Spleen (tissue), 11 donors: ENCODE data around the gene SOWAHD. TPM values are rescaled to one million over a fixed set of nuclear protein-coding genes. Genes with fewer than 3 reads are reported as not detected.
A peak's percentile ranks its signal among the peaks of the same experiment; 100 is the strongest.
"Not testable (repeated sequence)": the region's sequence is repeated elsewhere in the genome, so short reads cannot be mapped to it uniquely, and the experiment has no call there.

ENCODE experiments used
- DNase-seq: peaks from one replicate; pipeline ENCODE4 v3.0.0-alpha.2; 2020
- H3K27ac ChIP-seq, 8 donors: fragments of 200-600 bp; sonication (generic) in 7 of 8; 1 replicate in 4 of 8; 2 replicates in 4 of 8; pipeline versions ENCODE4 v1.5.0 to v1.8.0; 2016 to 2021; ENCODE audit warnings: inconsistent platforms in 4 of 8, mild to moderate bottlenecking in 4 of 8, moderate library complexity in 1 of 8
- H3K27me3 ChIP-seq, 7 donors: fragments of 200-600 bp; sonication (generic) in 6 of 7; replicated peaks in 1 of 7; 1 replicate in 4 of 7; 2 replicates in 3 of 7; pipeline versions ENCODE4 v1.5.0 to v1.8.0; 2016 to 2021; ENCODE audit warnings: inconsistent platforms in 3 of 7, mild to moderate bottlenecking in 1 of 7
- H3K36me3 ChIP-seq, 6 donors: fragments of 200-600 bp; sonication (generic) in 5 of 6; 1 replicate in 4 of 6; 2 replicates in 2 of 6; pipeline versions ENCODE4 v1.5.0 to v1.8.0; 2016 to 2021; ENCODE audit warnings: inconsistent platforms in 2 of 6
- H3K4me1 ChIP-seq, 6 donors: fragments of 200-600 bp; sonication (generic) in 5 of 6; 1 replicate in 3 of 6; 2 replicates in 3 of 6; pipeline versions ENCODE4 v1.5.0 to v1.8.0; 2016 to 2021; ENCODE audit warnings: inconsistent platforms in 3 of 6
- H3K4me3 ChIP-seq, 8 donors: fragments of 200-600 bp; sonication (generic) in 7 of 8; 1 replicate in 4 of 8; 2 replicates in 4 of 8; pipeline versions ENCODE4 v1.5.0 to v1.8.0; 2016 to 2021; ENCODE audit warnings: inconsistent platforms in 4 of 8, mild to moderate bottlenecking in 4 of 8, moderate library complexity in 2 of 8
- H3K9me3 ChIP-seq, 8 donors: fragments of 200-600 bp; sonication (generic) in 7 of 8; 1 replicate in 4 of 8; 2 replicates in 4 of 8; pipeline versions ENCODE4 v1.5.0 to v1.8.0; 2016 to 2021; ENCODE audit warnings: inconsistent platforms in 4 of 8
- POLR2A ChIP-seq, 3 donors: fragments of 450-650 bp; IDR thresholded peaks; one replicate each; pipeline ENCODE4 v1.5.1; 2017; ENCODE audit warnings: antibody characterized with exemption in 3 of 3, mild to moderate bottlenecking in 1 of 3
- POLR2AphosphoS5 ChIP-seq, 3 donors: sonication (generic); formaldehyde crosslinking; IDR thresholded peaks; one replicate each; pipeline ENCODE4 v1.5.1; 2017; ENCODE audit warnings: antibody characterized with exemption in 3 of 3
- WGBS, 5 donors: extraction: QIAGEN DNeasy Blood & Tissue Kit in 3 of 5; methylation state at CpG; one replicate each; pipeline versions ENCODE4 v1.1.5 to v1.1.7; 2013 to 2018; 5-methylcytosine and 5-hydroxymethylcytosine counted together
- intact Hi-C: fragments of 100-400 bp; cut with DNase I; formaldehyde crosslinking; loops from one replicate; pipeline ENCODE4 v1.15.0; 2023; ENCODE audit warnings: low total_unique reads
- polyA plus RNA-seq, 3 donors: library from polyadenylated mRNA; stranded (reverse); fragments of 200-250 nt; gene quantifications; one replicate each; pipeline ENCODE4 v1.2.1, GENCODE V29; 2013
- total RNA-seq, 7 donors: library from RNA; depleted of rRNA in 3 of 7; stranded (reverse); fragments of >200 nt in 3 of 7; fragmentation: NEBNext Ultra II Directional in 4 of 7; extraction: Animal tissue kit (Norgen Biotek cat#: 25700) in 4 of 7; gene quantifications; one replicate each; pipeline versions ENCODE4 v1.1.0 to v1.2.1, GENCODE V29; 2016 to 2021
- TF ChIP-seq, protein P1 (sequence below), 11 experiments: fragments of 200-600 bp in 7 of 11; fragments of 450-650 bp in 4 of 11; sonication (generic) in 4 of 11; IDR thresholded peaks in 8 of 11; conservative IDR thresholded peaks in 3 of 11; 1 replicate in 7 of 11; 2 replicates in 4 of 11; pipeline versions ENCODE4 v1.4.0 to v1.8.0; 2016 to 2021; ENCODE audit warnings: antibody characterized with exemption in 11 of 11, inconsistent platforms in 4 of 11, mild to moderate bottlenecking in 1 of 11
- donor health status: healthy with polysubstance abuse.
- donor health status: DM: no; HTN: no; CAD: no; lungs with moderate emphysema.
- donor health status: DM: no; HTN: no; CAD: no.
- donor health status: Bipolar disorder and iron deficiency.
- donor health status: healthy.
- donor health status: DM: no; HTN: no; CAD: no.
- donor health status: DM: yes; HTN: yes; CAD: no.

Gene SOWAHD
- total and polyA plus RNA-seq, 10 donors = 5.0 to 26.2 (median 8.7) TPM

DNA sequence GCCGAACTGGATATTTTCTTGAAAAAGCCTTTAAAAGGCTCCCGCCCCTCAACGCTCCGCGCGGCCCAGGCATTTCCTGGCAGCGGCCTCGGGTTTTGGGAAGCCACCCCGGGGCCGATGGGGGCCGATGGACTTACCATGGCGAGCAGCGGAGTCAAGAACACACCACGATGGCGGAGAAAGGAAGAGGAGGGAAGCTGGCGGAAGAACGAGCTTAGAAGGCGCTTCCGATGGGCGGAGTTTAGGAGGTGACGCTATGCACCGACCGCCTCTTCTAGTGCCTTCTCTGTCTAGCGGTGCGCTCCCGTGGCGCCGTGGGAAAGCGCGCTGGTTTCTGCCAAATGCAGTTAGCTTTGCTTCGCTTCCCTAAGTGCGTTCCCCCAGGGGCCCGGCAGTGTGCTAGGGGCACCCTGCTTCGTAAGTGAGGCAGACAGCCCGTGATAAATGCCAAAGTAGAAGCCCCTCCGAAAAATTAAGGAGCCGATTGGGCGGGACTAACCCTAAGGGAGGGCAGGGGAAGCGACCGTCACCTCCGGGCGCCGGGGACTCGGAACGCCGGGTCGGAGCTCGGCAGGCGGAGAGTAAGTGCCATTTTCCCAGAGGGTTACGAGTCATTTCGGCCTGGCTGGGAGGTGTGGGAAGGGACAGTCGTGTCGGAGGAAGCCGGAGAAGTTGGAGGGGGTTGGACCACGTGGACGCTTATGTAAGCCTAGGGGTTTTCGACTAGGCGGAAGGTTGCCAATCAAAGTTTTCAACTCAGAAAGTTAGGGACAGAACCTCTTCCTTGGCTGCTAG, 33.2 kb downstream of the SOWAHD start, which contains the start of gene RPL39:
RPL39 (minus strand) TSS at position 194 of the 795 bp plus-strand sequence; CDS start at position 140, 54 bp downstream.
- intact Hi-C loops = no loop called here
- no peaks in the 10 kb centered on the region for H3K27me3 ChIP-seq
- peaks cover 12 to 52% (median 34%) of the 10 kb centered on the region in 6 donors for H3K4me1 ChIP-seq
- TF ChIP-seq POLR2A (IDR thresholded peaks at IDR 0.05) (peak in 1 of 3 donors; percentile 37), POLR2AphosphoS5 (IDR thresholded peaks at IDR 0.05) (peak; percentile 89 to 95 (median 94))
- TF ChIP-seq, protein P1, sequence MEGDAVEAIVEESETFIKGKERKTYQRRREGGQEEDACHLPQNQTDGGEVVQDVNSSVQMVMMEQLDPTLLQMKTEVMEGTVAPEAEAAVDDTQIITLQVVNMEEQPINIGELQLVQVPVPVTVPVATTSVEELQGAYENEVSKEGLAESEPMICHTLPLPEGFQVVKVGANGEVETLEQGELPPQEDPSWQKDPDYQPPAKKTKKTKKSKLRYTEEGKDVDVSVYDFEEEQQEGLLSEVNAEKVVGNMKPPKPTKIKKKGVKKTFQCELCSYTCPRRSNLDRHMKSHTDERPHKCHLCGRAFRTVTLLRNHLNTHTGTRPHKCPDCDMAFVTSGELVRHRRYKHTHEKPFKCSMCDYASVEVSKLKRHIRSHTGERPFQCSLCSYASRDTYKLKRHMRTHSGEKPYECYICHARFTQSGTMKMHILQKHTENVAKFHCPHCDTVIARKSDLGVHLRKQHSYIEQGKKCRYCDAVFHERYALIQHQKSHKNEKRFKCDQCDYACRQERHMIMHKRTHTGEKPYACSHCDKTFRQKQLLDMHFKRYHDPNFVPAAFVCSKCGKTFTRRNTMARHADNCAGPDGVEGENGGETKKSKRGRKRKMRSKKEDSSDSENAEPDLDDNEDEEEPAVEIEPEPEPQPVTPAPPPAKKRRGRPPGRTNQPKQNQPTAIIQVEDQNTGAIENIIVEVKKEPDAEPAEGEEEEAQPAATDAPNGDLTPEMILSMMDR (IDR thresholded peaks at IDR 0.05 in 8 of 11, conservative IDR thresholded peaks at IDR 0.05 in 3 of 11) = peak in 1 of 11 experiments; percentile 12
- H3K36me3 ChIP-seq = peaks cover 0 to 32% (median 0%) of the 10 kb centered on the region in 6 donors
- H3K27ac ChIP-seq = peak within 1 kb of the TSS; percentile 90 to 96 (median 95)
- peak; percentile 95 for DNase-seq
- peak within 1 kb of the TSS; percentile 44 to 80 (median 56) for H3K4me3 ChIP-seq
- WGBS, 5 donors = 0 to 54% (median 1%) methylated on average over 32 to 58 of the region's 58 CpGs
- no peaks in the 10 kb centered on the region for H3K9me3 ChIP-seq

DNA sequence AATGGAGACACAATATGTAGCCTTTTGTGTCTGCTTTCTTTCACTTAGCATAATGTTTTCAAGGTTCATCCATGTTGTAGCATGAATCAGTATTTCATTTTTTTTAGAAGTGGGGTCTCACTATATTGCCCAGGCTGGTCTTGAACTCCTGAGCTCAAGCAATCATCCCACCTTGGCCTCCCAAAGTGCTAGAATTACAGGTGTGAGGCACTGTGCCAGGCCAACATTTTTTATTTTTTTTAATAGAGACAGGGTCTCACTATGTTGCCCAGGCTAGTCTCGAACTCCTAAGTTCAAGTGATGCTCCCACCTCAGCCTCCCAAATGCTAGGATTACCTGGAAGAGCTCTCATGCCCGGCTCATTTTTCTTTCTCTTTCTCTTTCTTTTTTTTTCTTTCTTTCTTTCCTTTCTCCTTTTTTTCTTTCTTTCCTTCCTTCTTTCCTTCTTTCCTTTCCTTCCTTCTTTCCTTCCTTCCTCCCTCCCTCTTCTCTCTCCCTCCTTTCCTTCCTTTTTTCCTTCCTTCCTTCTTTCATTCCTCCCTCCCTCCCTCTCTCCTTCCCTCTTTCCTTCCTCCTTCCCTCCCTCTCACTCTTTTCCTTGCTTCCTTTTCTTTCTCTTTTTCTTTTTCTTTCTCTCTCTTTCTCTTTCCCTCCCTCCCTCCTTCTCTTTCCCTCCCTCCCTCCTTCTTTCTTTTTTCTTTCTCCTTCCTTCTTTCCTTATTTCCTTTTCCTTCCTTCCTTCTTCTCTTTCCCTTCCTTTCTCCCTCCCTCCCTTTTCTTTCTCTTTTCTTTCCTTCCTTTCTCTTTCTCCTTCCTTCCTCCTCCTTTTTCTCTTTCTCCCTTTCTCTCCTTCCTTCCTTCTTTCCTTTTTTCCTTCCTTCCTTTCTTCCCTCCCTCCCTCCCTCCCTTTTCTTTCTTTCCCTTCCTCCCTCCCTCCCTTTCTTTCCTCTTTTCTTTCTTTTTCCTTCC, 43.1 kb downstream of the SOWAHD start:
- no peaks in the 10 kb centered on the region for H3K9me3 ChIP-seq
- no peak for DNase-seq
- no peak for TF ChIP-seq POLR2AphosphoS5 (IDR thresholded peaks at IDR 0.05)
- no peak for TF ChIP-seq POLR2A (IDR thresholded peaks at IDR 0.05)
- TF ChIP-seq, protein P1 (IDR thresholded peaks at IDR 0.05 in 8 of 11, conservative IDR thresholded peaks at IDR 0.05 in 3 of 11) = no peak
- peaks cover 0 to 4% (median 0%) of the 10 kb centered on the region in 7 donors for H3K27me3 ChIP-seq
- 80 to 100% (median 88%) methylated on average over 2 of the region's 2 CpGs for WGBS, 5 donors
- no peaks in the 10 kb centered on the region for H3K4me1 ChIP-seq
- no peaks in the 10 kb centered on the region for H3K36me3 ChIP-seq
- intact Hi-C loops = no loop called here
- H3K4me3 ChIP-seq = no peak overlapping the region
- no peak overlapping the region for H3K27ac ChIP-seq

DNA sequence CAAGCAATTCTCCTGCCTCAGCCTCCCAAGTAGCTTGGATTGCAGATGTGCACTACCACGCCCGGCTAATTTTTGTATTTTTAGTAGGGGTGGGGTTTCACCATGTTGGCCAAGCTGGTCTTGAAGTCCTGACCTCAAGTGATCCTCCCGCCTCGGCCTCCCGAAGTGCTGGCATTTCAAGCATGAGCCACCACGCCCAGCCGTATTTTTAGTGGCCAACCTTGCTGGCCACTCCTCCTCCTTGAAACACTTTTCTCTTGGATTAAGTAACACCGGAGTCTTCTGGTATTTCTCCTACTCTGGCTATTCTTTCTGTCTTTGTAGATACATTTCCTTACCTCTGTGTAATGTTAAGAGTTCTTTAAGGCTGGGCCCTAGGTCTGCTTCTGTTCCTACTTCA, 44.2 kb downstream of the SOWAHD start:
- intact Hi-C loops = no loop called here
- Histone ChIP-seq H3K4me1 (no peaks in the 10 kb centered on the region), H3K36me3 (no peaks in the 10 kb centered on the region), H3K9me3 (no peaks in the 10 kb centered on the region), H3K4me3 (no peak overlapping the region), H3K27ac (no peak overlapping the region), H3K27me3 (peaks cover 0 to 4% (median 0%) of the 10 kb centered on the region in 7 donors)
- no peak for DNase-seq
- TF ChIP-seq POLR2A (IDR thresholded peaks at IDR 0.05) = no peak
- TF ChIP-seq POLR2AphosphoS5 (IDR thresholded peaks at IDR 0.05) = no peak
- TF ChIP-seq, protein P1 (IDR thresholded peaks at IDR 0.05 in 8 of 11, conservative IDR thresholded peaks at IDR 0.05 in 3 of 11) = no peak
- WGBS, 5 donors = 84 to 97% (median 95%) methylated on average over 8 of the region's 8 CpGs

DNA sequence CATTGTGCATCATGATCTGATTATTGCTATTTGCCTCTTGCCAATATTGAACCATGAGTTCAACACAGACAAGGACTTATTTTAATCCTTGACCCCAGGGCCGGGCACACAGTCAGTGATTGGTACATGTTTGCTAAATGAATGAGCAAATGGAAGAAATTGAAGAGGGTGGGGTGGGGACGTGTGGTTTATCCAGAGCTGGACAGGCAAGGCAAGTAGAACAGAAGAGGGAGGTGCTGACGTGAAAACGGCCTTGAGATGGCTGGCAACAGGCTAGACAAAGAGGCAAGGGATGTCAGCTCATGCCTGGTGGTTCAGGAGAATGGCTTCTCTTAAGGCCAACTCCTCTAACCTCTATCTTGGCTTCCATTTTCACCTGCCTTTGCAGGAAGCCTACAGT, 50.1 kb downstream of the SOWAHD start:
- DNase-seq, H3K27ac ChIP-seq, H3K4me3 ChIP-seq, H3K9me3 ChIP-seq, intact Hi-C loops, H3K27me3 ChIP-seq, H3K36me3 ChIP-seq, H3K4me1 ChIP-seq: not testable (repeated sequence)
- 54 to 68% methylated on average over 2 to 3 of the region's 4 CpGs; no CpG with 5 or more reads in 3 of the 5 donors for WGBS, 5 donors
